HL-60/S4 (cell line): ENCODE results near the gene RBMS2.

ENCODE experiments used
- in situ Hi-C: fragments of 300-500 bp; cut with MboI; formaldehyde crosslinking; loops from 2 replicates; pipeline ENCODE4 v1.14.3; 2022; ENCODE audit warnings: low sequenced_read_pairs

The RBMS2 gene

DNA sequence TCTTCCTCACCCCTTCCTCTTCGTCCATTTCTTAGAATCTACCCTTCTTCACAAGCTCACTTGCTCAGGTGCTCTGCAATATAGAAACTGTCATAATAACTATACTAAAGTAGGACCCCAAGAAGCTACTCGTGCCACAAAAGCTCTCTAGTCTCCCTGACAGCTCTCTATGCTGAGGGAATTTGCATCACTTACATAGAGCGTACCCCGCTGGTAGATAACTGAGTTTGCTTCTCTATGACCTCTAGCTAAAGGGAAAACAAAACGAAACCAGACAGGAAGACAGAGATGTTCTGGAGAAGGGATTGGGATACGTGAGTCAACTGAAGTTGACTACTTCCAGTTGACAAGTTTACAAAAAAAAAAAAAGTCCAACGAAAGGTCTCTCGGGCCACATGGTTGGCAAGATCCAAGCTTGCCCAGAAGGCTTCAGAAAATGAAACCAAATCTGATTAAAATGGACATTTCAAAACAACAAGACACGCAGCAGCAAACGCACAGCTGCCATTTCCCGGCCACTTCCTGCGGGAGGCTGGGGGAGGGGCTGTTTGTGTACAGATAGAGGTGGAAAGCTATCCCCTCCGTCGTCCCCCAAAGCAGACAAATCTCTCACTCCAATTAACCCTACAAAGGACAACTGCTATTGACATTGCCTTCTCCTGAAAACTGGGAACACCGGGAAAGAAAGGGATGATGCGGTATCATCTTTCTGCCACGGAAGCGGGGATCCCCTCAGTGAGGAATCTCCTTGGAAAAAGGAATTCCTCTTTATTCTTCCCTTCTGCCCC, 107.2 kb downstream of the RBMS2 start:
- in situ Hi-C loops: no loop called here

DNA sequence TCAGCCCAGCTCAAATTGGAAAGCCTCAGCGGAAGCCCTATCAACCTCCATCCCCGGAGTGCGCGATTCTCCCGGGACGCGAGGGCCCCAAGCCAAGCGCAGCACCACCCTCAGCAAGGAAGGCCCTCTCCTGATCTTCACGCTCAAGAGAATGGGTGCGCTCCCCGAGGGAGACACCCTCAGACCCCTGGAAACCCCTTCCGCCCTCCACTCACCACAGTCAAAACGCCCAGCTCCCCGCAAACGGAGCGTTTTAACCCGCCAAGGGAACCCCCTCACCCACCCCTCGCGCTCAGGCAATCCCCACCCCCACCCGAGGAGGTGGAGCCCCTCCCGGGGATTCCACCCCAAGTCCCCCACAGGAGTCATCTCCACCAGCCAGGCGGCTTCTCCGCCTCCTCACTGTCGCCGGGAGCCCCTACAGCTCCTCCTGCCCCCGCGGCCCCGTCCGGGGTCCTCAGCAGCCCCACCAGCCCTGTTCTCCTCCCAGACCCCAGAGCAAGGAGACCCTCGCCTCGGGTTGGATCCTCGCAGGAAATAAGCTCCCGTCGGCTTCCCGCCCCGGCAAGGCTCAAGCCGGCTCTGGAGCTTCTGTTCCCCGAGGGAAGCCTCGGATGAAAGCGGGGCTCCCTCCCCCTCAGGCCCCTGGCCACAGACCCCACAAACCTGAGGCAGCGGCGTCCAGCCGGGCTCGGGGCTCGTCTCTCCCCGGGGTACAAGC, 108.0 kb downstream of the RBMS2 start:
- in situ Hi-C loops: no loop called here

DNA sequence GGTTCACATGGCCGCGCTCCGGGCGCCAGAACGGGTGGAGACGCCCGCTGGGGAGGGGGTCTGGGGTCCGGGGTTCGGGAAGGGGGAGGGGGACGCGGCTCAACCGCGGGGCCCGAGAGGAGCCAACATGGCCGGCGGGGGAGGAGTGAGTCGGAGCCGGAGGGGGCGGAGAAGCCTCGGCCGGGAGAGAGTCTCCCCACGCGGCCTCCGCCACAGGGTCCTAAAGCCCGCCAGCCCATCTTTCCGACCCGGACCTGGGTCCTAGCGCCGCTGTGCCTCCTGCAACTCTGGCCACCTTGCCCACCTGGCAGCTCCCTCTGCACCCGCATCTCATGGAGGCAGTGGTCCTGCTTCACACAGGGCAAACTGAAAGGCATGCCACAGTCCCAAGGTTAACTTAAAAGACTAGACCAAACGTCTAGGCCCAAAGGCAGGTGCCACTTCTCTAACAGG, 108.6 kb downstream of the RBMS2 start, which contains the start of gene BAZ2A:
BAZ2A (minus strand) TSS at position 147 of the 453 bp plus-strand sequence. CDS start 12,796 bp downstream, outside the sequence.
- in situ Hi-C loops: no loop called here

DNA sequence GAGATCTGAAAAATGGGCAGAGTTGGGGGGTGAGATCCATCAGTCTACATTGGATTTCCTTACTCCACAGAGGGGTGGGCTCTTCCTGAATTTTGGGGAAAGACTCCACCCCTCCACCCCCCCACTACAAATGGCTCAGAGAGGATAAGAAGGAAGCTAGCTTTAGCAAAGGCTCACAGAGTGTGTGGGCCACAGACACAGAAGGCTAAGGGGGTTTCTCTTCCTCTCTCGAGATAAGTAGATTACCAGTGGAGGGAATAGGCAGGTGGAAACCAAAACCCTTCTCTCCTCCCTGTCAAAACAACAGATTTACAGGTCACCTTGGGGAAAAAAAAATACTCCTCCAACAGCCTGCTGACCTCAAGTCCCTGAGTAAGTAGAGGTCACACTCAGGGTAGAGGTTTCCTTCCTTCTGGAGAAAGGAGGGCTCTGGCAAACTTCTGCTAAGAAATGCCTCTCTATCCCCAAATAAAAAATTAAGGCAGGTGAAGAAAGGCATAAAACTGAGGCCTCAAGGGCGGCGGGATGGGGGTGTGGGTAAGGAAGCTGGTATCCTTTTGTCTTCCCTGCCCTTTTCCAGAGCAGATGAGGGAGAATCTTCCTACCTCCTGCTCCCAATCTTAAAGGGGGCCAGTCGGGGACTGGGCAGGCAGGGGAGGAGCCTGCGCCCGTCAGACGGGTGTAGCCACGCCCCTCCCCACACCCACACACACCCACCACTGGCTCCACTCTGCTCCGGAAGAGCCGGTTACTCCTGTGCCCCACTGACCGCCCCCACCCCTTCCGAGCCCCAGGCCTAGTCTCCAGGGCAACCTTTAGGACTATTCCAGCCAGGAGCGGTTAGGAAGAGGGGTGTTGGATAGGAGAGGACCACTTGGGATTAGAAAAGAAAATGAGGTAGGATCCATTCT, 110.4 kb downstream of the RBMS2 start:
- in situ Hi-C loops: no loop called here

DNA sequence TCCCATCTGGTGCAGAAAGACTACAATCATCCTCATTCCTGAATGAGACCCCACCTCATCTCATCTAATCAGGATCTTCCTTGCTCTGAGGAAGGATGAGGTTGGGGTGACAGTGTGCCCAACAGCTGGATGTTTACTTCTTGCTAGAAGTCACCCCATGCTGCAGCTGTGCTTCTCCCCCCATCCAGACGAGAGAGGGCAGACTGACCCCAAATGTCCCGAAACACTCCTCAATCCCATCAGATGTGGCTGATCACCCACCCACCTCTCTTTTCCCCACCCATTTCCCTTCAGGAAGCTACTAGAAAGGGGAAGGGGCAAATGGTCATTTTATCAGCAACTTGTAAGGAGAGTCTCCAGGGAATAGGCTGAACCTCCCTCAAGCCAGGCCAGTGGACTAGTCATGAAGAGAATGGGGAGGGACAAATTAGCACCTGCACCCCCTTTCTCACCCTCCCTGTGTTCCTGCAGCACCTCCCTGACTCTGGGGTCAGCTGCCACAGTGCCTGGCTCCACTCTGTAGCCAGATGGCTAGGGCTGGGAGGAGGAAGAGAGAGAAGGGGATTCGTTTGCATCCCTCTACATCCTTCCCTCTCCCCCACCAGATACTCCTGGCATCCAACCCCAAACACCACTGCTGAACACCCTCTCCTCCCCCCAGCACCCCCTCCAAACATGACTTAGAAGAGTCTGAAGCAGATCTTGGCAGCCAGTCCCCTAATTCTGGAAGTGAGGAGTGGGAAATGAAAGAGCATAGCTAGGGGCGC, 111.3 kb downstream of the RBMS2 start:
- in situ Hi-C loops: no loop called here

DNA sequence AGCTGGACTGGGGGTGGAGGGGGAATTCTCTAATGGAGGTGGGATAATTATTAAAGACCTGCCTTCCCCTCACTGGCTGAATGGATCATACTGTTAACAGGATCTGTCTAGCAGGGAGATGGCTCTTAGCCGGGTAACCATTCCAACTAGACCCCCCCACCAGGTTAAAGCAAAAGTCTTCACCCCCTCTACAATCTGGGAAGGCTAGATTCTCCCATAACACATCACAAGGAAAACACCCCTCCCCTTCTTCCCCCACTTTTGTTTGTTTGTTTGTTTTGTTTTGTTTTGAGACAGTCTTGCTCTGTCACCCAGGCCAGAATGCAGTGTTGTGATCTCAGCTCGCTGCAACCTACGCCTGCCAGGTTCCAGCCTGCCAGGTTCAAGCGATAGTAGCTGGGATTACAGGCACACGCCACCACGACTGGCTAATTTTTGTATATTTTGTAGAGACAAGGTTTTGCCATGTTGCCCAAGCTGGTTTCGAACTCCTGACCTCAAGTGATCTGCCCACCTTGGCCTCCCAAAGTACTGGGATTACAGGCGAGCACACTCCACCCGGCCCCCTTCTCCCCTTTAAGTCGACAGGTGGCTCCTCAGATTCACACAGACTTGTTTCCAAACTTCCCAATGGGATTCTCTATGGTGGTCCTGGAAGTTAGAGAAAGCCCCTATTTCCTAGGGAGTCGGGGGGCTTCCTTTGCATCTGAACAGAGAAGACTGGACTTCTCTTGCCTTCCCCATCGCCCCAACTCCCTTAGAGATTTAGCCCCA, 112.0 kb downstream of the RBMS2 start:
- in situ Hi-C loops: no loop called here

DNA sequence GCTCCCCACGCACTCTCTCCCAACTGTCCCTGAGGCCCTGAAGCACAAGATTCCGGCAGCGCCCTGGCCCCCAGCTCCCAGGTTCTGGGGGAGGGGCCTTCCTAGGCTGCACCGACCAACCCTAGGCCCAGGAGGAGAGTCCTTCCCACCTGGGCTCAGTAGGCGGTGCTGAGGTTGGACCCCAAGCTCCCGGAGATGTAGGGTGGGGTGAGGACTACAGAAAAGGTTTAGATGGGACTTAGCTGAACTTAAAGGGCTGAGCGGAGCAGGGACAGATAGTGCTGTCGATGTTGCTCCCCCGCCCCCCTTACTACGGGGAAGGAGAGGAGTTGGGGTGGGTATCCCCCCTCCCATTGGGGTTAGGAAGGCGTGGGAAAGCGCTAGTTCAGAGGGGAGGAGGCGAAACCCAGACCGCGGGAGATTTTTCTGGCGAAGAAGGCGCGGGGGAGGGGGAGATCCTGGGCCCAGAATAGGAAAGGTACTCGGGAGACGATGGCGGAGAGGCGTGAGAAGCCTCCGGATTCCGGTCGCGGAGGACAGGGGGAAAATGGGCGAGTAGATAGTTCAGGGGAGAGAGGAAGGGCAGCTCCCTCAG, 112.7 kb downstream of the RBMS2 start:
- in situ Hi-C loops: no loop called here

DNA sequence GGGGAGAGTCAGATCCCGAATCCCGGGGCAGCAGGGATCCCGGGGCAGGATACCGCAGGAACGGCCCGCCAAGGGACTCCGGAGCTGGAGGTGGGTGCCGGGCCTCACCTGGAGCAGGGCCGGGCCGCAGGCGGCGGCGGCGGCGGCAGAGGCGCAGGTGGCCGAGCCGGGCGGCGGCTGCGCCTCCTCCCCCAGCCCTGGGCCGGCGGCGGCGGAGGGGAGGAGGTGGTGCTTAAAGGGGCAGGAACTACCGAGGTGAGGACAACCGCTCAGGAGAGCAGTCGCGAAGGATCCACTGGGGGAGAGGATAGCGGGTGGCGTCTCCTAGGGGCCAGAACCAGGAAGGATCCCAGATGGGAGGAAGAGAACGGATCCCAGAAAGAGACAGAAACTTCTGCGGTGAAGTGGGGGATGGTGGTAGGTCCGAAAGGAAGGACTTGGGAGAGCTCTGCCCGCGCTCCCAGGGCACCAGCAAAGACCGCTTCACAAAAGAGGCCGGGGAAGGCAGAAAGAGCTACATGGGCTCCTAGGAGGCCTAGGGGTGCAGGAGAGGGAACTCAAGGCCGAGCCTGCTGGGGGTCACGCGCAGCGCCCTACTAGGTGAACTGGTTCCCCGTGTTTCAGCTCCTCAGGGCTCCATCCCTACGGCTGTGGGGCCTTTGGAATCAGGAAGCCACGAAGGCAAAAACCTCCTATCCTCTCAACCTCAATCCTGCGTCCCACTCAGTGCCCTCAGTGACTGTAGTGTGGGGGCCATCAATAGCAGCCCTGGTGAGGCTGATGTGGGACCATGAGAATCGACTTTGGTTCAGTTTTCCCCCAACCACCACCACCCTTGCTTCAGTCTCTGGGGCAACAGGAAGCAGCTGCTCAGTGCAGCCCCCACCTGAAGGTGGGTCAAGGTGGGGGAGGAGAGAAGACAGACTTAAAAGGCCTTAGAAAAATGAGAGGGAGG, 113.5 kb downstream of the RBMS2 start:
- in situ Hi-C loops: no loop called here

DNA sequence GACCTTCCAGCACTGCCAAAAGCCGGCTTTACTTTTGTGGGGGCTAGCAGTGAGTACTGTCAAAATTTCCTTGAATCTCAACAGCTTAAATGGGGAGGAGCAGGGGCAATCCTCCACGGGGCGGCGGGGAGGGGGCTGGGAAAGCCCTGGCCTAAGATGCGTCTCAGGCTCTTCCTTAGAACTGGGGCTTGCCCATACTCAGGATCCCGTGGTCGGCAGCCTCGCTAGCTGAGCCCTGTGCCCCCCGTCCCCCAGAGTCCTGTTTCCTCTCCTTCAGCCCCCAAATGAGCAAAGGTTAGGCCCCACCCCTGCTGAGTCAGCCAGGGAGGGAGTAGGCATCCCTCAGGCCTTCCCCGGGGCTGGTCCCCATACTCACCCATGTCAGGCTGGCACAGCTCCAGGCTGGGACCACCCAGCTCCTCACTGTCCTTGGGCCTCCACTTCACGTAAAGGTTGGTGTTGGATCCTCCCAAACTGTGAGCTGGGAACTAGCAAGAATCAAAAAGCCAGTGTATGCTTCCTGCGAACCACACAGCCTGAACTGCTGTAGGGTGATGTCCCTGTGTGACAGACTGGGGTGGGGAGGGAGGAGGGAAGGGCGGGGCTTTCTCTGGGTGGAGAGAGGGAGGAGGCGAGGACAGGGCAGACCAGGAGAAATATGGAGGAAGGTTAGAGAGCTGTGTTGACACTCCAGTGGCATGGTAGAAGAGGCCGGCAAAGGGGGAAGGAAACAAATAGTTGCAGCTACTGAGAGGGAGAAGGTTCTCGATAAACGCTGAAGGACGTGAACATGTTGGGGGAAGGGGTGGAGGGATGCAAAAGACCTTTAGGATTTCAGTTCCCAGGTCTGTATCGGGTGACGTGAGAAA, 114.4 kb downstream of the RBMS2 start:
- in situ Hi-C loops: no loop called here

DNA sequence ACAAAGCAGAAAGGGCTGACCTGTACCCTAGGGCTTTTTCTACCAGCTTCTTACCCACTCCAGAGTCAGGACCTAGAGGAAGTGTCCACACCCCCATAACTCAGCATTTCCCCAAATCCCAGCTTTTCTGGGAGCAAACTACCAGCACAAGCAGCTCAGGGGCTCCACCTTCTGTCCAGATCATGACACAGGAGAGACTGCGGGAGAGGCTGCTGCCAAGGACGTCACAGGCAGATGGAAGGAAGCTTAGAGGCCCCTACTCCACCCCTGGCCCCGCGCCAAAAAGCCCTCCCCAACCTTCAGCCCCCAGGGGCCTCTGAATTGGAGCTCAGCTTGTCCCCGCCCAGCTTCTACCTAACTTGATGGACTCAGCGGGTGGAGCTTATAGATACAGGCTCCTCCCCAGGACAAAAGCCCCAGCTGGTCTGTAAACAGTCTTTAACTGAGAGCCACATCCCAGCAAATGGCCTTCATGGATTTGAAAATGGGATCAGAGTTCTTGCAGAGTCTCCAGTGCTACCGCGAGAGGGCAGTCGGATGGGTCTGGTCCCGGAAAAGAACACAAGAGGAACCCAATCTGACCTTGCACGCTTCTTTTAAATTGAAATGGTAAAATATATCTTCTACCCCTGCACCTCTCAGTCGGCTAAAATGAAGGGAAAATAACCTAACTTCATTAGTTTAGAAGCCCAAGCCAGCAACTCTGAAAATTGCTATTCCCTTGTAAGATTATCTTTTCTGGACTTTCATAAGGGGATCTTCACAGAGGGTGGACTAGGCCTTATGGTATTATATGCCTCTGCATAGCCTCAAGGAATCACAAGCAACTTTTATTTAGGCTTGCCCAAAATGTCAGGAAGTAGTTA, 115.3 kb downstream of the RBMS2 start:
- in situ Hi-C loops: no loop called here

DNA sequence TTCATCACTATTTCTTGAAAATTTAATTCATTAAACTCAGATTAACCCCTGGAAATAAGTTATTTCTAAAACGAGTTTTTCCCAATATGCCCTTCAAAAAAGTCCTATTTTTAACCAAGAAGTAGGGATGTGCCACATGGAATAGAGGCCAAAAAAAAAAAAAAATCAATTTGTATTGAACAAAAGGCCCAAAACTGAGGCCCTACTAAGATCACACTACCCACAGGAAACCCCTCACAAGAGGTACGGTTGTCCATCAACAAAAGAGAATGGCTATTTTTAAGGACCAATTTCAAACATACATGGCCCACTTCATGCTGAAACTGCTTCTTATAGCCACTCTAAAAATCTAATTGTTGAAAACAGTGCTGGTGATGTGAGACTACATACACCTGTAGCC, 116.0 kb downstream of the RBMS2 start:
- in situ Hi-C loops: no loop called here

DNA sequence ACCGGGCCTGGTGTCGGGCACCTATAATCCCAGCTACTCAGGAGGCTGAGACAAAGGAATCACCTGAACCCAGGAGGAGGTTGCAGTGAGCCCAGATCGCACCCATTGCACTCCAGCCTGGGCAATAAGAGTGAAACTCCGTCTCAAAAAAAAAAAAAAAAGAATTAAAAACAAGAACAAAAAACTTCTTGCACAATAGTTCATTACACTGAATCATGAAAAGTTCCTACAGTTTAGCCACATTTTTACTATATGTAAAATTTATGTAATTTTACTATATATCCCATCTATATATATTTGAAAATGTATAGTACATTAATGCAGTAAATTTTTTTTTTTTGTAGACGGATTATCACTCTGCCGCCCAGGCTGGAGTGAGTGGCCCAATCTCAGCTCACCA, 119.6 kb downstream of the RBMS2 start:
- in situ Hi-C loops: no loop called here

DNA sequence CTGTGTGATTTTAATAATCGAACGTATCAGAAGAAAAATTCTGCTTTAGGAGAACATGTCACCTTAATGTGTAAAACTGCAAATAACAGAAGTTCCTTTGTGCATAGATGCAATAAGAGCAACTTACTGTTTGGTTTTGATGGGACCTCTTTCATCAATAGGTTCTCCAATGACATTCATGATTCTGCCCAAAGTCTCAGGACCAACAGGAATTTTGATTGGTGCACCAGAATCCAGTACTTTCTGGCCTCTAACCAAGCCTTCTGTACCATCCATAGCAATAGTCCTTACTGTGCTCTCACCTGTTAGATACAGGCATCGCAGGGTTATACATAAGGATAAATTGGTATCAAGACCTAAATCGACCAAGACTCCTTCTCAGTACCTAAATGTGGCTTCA, 123.0 kb downstream of the RBMS2 start:
- in situ Hi-C loops: no loop called here

DNA sequence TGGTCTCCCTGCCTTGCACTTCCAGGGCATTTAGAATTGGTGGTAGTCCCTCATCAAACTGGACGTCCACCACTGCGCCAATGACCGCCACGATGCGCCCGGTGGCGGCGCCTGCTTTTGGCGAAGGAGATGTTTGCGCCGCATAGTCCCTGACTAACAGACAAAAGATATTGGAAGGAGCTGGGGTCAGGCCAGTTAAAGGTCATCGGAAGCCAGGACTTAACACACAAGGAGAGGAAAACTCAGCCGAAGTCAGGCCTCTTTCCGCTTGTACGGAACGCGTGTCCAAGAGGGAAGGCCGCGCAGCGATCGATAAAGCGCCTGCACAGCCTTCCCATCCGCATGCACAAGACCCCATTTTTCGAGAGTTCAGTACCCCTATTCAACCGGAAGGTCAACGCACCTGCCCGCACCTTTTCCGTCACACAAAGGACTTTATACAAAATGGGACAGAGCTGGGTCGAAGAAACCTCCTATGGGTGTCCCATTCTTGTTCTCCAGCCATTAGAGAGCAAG, 123.6 kb downstream of the RBMS2 start:
- in situ Hi-C loops: no loop called here
